ENCODE data around the gene LMNTD1.

Gene LMNTD1

DNA sequence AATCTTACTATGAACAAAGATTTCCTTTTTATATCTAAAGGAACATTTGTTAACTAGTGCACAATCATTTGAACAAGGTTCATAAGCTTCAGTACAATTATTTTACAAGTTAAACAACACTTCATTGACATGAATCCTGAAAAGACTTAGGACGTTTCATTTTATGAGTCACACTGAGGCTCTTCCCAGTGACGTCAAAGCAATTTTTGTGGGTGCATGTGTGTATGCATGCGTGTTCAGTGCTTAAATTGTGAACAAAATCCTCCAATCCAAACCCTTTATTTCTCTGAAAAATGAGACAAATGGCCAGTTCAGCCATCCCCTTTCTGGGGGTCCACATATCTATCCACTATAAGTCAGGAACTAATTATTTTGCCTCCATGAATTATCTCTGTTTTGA lies 2.9 kb downstream of the LMNTD1 start:
- DNase-seq = no peak

DNA sequence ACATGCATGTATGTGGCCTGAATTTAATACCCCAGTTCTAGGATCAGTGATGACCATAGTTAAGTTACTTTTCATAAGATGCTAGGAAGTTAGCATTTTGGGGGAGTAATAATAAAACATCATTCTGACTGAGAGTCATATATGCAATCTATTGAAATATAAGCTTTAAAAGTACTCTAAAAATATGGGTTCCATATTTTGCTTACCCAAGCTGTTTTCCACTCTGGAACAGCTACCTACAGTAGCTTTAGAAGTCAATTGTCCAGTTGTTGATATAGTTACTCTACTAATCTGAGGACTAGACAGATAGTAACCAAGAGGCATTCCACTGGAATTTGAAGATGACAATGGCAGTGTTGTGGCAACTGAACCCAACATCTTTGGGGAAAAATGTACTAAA lies 4.0 kb downstream of the LMNTD1 start:
- DNase-seq = no peak

DNA sequence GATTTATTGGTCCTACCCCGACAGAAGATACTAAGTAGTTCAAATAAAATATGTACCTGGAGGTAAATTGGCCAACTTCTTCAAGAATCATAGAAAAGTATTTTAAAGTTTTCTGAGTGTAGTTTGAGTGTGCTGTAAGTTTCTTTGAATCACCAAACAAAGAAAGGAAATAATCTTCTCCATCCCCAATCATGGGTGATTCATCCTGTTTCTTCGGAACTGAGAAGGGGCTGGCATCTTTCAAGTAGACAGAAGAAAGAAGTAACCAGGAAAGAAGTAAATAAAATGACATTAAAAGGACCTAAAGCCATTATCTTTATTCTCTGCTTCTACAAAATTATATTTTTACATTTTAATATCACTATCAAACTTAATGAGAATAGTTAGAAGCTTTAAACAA lies 6.8 kb downstream of the LMNTD1 start:
- no peak for DNase-seq

DNA sequence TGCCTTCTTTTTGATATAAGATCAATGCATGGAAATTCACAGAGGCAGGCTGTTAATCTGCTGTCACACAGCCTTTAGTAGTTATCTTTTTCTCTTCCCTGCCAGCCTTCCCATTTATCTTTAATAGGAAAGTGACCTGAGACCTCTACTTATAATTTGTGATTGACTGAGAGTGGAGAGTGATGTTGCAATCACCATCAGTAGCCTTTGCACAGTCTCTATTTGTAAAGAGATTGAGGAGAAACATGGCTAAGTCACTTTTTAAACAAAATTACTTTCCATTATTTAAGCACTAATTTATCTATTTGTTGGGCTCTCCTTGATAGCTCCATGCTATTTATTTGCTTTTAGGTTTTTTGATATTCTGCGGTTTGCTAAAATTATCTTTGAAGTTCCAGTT lies 19.9 kb downstream of the LMNTD1 start:
- no peak for DNase-seq

DNA sequence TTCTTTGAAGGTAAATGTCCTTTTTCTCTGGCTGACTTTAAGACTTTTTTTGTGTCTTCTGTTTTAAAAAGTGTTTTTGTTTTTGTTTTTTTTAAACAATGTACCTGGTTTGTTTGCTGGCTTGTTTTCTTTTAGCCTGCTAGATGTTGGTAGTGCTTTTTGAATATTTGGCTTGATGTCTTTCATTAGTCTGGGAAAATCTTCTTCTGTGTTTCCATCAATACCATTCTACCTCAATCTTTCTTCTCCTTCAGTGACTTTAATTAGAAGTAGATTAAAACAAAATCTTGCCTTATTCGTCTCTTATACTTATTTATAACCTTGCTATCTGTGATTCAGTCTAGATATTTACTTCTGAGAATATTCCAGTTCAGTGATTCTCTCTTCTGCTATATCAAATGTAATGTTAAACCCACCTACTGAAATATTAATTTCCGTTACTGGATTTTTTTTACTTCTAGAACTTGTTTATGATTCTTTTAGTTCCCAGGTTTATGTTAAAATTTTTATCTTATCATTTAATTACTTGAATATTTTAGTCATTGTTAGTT lies 21.5 kb downstream of the LMNTD1 start:
- DNase-seq = no peak

DNA sequence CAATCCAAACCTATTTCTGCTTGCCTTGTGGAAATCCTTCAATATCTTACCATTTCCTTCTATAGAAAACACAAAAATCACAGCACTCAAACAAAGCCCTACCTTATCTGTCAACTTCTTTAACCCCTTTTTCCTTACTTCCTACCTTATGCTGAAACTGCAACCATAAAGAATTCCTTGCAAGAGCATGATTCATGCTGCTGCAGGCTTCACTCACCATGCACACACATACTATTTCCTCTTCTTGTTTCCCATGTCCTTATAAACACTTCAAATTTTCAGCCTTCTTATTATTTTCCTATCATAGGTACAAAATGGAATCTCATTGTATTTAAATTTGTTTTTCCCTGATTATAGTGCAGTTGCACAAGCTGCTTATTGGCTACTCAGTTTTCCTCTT lies 23.3 kb downstream of the LMNTD1 start:
- no peak for DNase-seq

DNA sequence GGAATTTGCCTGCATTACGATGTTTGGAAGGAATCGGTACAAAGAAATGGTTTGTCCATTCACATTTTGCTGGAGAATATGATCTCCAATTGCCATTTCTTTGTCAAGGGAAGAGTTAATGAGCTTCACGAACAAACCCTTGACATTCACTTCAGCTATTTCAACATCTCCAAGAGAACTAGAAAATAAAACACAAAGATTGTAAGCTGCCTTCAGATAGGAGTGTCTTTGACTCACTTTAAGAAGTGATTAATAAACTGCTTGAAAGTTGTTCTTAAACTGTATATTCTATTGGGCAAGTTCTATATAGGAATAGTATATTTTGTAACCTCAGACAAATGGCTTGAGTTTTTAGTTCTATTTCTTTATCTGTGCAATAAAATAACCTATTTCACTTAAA lies 26.3 kb downstream of the LMNTD1 start:
- DNase-seq = no peak

DNA sequence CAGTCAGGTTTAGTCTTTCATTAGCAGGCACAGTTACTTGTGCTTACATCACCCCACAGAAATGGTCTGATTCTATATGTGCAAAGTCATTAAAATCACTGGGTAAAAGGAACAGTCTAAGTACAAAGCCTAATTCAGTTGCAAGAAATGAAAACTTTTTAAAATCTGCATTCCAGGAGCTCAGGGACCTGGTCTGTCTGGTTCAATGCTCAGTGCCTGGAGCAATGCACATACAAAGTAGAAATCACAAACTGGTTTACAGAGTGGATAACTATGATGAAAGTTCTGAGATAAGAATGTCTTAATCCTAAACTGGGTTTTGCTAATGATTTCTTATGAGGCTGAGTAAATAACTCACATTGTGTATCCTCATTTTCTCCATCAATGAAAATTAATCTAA lies 28.7 kb downstream of the LMNTD1 start:
- no peak for DNase-seq

DNA sequence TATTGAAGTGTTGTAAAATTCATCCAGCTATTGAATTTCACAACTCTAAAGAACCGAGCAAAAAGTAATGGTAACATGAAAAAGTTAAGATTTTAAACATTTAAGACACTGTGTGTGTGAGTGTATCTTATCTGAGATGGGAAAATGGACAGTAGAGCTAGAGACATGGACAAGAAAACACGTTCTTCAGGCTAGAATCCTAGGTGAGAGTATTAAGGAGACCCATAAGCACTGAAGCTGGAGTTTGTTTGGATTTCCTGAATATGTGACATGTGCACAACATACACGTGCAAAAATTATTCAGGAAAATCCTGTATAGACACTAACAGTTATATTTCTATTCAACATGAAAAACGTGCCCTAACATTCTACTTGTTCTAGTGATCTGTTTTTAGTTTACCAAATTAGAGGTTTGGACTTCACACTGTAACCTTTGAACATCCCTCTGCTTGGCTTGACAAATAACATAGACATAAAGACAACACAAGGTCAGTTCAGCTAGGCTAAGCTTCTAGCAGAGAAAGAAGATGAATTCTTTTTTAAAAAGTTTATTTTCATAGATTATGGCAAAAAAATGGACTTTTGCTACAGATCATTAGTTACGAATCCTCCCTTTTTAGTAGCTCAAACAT lies 31.3 kb downstream of the LMNTD1 start:
- no peak for DNase-seq

DNA sequence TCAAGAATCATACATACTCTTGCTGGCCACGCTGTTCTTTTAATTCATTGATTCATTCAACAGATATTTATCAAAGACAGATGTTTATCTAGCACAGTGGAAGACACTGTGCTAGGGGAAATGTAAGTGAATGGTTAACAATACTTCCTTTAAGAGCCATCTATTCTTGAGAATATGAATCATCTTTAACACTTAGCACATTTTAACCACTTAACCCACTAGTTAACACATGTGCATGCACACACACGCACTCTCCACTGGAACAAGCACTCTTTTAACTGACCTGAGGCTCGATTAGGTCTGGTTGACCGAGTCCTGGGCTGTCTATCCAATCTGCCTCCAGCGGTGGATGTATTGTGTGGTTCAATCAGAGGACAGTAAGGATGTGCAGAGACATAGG lies 34.6 kb downstream of the LMNTD1 start:
- DNase-seq = no peak

DNA sequence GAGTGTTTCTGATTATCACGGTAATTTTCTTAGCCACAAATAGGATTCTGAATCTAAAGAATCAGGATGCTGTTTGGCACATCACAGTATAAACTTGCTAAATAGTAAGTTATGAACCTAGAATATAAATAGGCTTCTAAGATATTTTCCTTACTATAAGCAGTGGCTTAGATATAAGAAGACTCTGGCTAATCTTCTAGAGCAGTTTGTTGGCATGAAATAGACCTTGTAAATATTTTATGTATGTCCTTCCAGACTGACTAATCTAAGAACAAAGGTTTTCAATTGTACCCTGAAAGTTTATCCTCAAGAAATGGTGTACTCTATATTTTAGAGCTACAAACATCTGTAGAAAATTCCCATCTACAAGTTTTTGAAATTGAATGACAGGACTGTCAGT lies 48.3 kb downstream of the LMNTD1 start:
- DNase-seq = no peak

DNA sequence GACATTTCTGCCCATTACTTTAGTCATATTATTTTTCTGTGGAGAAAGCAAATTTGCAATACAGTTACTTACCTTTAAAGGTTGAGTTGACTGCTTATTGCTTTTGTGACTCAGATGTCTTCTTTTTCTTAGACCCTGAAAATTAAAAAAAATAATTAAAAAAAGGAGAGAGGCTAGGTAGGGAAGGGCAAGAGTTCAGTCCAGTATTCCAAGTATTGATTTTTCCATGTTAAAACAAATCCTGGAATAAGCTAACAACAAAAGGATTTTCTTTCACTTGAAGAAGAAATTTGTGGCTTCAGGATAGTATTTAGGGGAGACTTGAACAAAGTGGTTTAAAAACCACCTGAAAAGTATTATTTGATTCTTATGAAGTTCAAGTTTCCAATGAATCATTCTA lies 49.4 kb downstream of the LMNTD1 start:
- DNase-seq = no peak

DNA sequence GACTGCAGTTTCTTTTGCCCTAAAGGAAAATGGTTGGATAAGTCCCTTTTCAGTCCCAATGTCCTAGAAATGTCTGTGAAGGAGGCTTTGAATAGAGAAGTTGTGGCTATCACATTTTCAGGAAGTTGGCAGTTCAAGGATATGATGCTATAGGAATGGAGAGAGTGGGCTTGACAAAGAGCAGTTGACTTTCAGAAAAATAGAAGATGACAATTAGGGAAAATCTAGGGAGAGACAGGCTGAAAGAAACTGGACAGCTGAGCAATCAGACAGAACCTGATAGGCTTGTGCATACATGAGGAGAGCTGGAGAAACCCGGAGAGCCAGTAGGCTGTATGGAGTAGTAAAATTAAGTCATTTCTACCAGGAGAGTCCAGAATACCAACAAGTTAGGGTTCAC lies 50.5 kb downstream of the LMNTD1 start:
- DNase-seq = no peak

DNA sequence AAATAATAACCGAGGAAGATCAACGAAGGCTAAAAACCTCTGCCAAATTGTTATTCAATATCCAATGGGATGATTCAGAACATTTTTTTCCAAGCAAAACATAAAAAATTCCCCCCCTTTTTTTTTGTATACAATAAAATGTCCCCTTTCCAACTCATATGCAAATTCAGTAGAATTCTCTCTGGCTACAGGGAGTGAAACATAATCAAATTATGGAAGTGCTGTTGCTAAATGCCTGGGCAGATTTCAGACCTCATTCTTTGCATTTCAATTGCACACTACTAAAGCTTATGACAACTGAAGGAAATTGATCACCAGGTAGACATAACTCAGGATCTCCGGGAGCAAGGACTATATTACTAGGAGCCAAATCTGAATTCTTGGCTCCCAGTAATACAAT lies 51.0 kb downstream of the LMNTD1 start:
- no peak for DNase-seq

DNA sequence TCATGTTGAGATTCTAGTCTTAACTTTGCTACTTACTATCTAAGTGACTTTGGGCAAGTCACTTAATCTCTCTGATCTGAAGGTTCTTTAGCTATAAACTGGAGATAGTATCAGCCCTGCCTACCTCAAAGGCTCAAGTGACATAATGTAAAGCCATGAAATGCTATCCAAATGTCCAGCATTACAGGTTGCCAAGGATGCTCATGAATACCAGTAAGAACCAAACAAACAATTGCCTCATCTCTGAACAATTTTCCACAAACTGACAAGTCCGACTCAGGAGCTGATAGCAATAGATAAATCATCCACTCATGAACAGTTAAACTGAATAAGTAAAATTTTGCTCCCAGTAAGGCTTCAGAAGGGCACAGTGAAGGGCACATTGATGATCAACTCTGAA lies 51.5 kb downstream of the LMNTD1 start:
- no peak for DNase-seq

DNA sequence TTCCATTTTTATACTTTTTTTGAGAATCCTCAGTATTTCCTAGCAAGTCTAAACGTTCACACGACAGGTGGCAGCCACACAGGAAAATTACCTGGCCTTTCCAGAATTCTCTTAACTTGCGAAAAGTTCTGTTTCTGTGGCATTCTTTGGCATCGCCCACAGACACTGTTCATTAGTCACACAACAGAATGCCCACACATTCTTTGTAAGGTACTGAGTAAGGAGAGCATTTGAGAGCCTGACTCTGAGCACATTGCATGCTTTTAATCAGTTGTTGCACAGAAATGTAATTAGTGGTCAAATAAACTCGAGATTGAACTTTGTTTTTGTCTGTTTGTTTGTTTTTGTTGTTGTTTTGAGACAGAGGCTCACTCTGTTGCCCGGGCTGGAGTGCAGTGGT lies 52.4 kb downstream of the LMNTD1 start:
- no peak for DNase-seq

DNA sequence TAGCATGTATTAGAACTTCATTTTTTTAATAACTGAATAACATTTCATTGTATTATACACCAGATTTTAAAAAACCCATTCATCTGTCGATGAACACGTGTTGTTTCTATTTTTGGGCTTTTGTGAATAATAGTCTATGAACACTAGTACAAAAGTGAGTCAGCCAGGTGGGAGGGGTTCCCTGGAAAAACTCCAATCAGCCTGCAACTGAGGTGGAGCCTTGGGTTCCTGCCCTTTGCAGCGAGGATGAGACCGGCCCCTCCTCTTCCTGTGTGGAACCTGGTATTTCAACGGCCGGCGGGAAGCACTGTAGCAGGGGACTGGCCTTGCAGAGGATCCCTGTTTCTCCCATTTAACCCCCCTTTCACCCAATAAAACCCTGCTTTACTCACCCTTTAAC lies 56.1 kb downstream of the LMNTD1 start:
- no peak for DNase-seq

DNA sequence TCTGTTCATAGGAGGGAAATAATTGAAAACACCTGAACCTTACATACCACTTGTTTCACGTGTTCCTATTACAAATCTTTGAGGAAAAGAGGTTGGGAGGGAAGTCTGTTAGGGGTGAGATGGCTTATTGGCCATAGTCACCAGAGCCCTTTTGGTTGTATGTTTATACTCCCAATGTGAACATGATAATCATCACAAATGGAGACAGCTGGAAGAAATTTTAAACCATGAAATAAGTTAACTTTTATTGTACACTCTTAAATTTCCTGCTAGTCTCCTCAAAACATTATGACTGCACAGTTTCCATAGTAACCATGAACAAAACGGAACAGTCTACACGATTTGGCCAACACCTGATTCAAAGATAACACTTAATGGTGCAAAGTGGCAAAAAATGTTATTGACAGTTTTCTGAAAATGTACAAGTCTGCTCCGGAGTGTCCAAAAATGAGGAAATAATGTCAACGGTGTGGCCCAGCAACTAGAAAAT lies 56.9 kb downstream of the LMNTD1 start:
- DNase-seq = no peak

DNA sequence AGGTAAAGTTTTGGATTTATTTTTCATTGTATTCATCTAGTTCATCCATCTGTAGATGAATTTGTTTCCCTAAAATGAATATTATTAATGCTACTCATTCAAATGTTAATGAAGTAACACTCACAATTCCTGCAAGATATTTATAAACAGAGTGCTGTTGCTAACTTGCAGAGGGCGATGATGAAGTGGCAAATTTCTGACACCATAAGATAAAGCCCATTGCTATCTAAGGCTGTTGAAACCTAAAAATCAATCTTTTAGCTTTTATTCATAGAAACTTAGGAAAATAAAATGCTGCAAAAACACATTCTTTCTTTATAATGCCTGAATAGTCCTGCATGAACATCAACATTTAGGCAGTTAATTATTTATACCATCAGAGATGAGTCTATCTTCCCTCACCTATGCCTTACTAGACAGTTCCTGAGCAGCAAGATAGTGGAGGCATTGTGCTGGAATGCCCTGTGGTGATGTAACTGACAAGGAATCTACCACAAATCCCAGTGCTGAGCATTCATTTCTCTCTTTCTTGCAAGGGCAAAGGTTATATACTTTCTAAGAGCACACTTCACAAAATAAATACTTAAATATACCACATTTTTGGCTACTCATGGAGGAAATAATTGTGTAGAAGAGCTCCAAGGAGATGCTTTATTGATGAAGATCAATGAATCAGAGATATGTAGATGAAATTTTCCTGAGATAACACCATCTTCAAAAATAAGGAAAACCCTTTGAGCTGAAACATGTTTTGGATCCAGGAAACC lies 57.6 kb downstream of the LMNTD1 start:
- no peak for DNase-seq

DNA sequence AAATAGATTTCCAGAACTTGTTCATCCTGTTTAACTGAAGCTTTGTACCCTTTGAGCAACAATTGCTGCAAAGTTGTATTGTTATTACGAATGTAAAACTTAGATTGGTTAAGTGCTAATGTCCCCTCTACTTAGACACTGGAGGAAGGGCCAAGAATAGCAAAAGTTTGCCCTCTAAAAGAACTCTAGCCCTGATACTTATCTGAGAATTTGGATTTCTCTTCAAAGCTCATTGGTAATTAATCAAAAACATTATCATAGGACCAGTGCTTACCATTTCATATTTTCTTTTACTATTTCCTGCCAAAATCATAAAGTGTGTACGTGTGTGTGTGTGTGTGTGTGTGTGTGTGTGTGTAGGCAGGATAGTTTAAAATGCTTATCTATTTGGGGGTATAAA lies 58.2 kb downstream of the LMNTD1 start:
- no peak for DNase-seq

DNA sequence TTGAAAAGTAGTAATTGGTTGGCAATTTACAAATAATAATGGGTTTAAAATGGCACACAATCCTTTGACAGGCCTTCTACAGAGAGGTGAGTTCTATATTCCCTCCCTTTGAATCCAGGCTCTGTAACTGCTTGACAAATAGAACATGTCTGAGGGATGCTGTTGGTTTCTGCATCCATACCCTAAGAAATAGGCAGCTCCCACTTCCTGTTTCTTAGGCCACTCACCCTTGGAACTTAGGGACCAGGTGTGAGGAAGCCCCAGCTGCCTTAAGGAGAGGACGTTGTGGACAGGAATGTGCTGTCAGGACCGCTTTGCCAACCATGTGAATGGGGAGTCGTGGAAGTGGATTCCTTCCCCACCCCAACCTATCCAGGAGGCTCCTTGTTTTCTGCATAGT lies 59.4 kb downstream of the LMNTD1 start:
- DNase-seq = no peak

DNA sequence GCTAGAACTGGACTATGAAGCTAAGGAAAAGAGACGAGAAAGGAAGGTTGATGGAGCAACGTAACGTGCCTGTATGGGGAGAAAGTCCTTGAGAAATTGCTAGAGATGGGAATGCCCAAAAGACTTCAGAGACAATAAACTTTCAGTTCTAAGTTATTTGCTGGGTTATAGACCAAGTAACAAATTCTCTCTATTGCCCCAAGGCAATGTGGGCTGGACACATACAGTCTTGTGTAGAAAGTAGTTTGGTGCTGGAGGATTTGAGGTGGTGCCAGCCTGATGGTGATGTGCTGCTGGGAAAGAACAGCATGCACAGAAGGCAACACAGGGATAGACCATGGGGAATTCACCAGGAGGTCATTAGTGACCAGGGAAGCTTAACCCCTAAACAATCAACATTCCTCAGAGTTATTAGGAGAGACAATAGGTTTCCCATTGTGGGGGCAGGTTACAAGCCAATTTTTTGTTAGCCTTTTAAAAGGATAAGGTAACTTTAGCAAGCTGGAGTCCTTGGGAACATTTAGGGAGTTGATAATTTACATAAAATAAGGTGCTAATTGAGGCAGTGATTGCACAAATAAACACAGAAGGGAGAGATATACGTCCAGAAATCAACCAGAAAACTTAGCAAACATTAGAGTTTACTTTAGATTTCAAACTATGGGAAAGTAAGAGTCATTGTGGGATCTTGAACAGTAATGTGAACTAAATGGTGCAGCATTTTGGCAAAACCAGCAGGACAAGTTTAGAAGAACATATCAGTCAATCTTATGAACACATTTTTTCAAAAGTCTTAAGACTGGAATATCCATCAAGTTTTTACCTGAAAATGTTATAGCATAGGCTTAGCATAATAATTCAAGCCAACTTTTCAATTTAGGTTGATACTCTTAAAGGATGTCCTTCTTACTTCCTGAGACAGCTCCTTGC lies 61.4 kb downstream of the LMNTD1 start:
- DNase-seq = no peak
